Measurements from ENCODE around the gene EXTL2. TPM values are rescaled to one million over a fixed set of nuclear protein-coding genes. Genes with fewer than 3 reads are reported as not detected.

EXTL2 gene
- total and polyA plus RNA-seq, 10 of the 15 experiments (the other 5 are each of a cell fraction or from before 2014, with no cell fraction given) = 10.2 to 51.1 (median 16.2) TPM

Other genes with a start within 250 kb of the EXTL2 start
- 7.4 and 9.5 TPM in 2 replicates for gene VCAM1, start 175.1 kb downstream of the EXTL2 start, total RNA-seq (2014; rRNA removed)
- 9.1 and 10.0 TPM in 2 replicates for gene VCAM1, start 175.1 kb downstream of the EXTL2 start, total RNA-seq (2014; rRNA removed; fragmentation: Illumina TruSeq; extraction: Trizol)
- gene VCAM1, start 175.1 kb downstream of the EXTL2 start, total RNA-seq (2021) = 5.9 and 6.1 TPM in 2 replicates
- 13.6 and 19.0 TPM in 2 replicates for gene VCAM1, start 175.1 kb downstream of the EXTL2 start, polyA plus RNA-seq (2011; rRNA removed)
- 7.5 and 11.7 TPM in 2 replicates for gene VCAM1, start 175.1 kb downstream of the EXTL2 start, polyA plus RNA-seq (2014; fragmentation: Illumina TruSeq; extraction: Trizol)
- 1 to 10 TPM; 7.7 to 9.1 TPM for gene VCAM1, start 175.1 kb downstream of the EXTL2 start, polyA plus RNA-seq (2014; fragmentation: Nextera tagmentation; extraction: Ambion mirVana)
- 4.2 and 5.2 TPM in 2 replicates for gene VCAM1, start 175.1 kb downstream of the EXTL2 start, polyA plus RNA-seq (2014; rRNA removed)
- gene VCAM1, start 175.1 kb downstream of the EXTL2 start, polyA plus RNA-seq (2016; fragmentation: Nextera tagmentation; extraction: Ambion mirVana) = 1 to 10 TPM; 5.0 to 5.8 TPM
- 18.5 and 20.2 TPM in 2 replicates for gene SLC30A7, start 1.2 kb upstream of the EXTL2 start, total RNA-seq (2014; rRNA removed)
- gene SLC30A7, start 1.2 kb upstream of the EXTL2 start, total RNA-seq (2014; rRNA removed; fragmentation: Illumina TruSeq; extraction: Trizol) = 19.9 and 20.5 TPM in 2 replicates
- 18.1 and 23.3 TPM in 2 replicates for gene SLC30A7, start 1.2 kb upstream of the EXTL2 start, total RNA-seq (2021)
- 15.4 and 21.1 TPM in 2 replicates for gene SLC30A7, start 1.2 kb upstream of the EXTL2 start, polyA plus RNA-seq (2011; rRNA removed)
- gene SLC30A7, start 1.2 kb upstream of the EXTL2 start, polyA plus RNA-seq (2014; fragmentation: Illumina TruSeq; extraction: Trizol) = 11.3 and 13.4 TPM in 2 replicates
- gene SLC30A7, start 1.2 kb upstream of the EXTL2 start, polyA plus RNA-seq (2014; fragmentation: Nextera tagmentation; extraction: Ambion mirVana) = 1 to 10 TPM; 4.4 to 9.4 TPM
- 6.5 and 7.2 TPM in 2 replicates for gene SLC30A7, start 1.2 kb upstream of the EXTL2 start, polyA plus RNA-seq (2014; rRNA removed)
- gene SLC30A7, start 1.2 kb upstream of the EXTL2 start, polyA plus RNA-seq (2016; fragmentation: Nextera tagmentation; extraction: Ambion mirVana) = 10 to 100 TPM; 19.5 to 20.7 TPM
- 44.1 and 50.6 TPM in 2 replicates for gene DPH5, start 130.9 kb upstream of the EXTL2 start, total RNA-seq (2014; rRNA removed)
- 70.2 and 72.0 TPM in 2 replicates for gene DPH5, start 130.9 kb upstream of the EXTL2 start, total RNA-seq (2014; rRNA removed; fragmentation: Illumina TruSeq; extraction: Trizol)
- gene DPH5, start 130.9 kb upstream of the EXTL2 start, total RNA-seq (2021) = 59.8 and 60.7 TPM in 2 replicates
- 95.5 and 118 TPM in 2 replicates for gene DPH5, start 130.9 kb upstream of the EXTL2 start, polyA plus RNA-seq (2011; rRNA removed)
- gene DPH5, start 130.9 kb upstream of the EXTL2 start, polyA plus RNA-seq (2014; fragmentation: Illumina TruSeq; extraction: Trizol) = 76.5 and 103 TPM in 2 replicates
- gene DPH5, start 130.9 kb upstream of the EXTL2 start, polyA plus RNA-seq (2014; fragmentation: Nextera tagmentation; extraction: Ambion mirVana) = 10 to 100 TPM; 83.7 to 95.7 TPM
- gene DPH5, start 130.9 kb upstream of the EXTL2 start, polyA plus RNA-seq (2014; rRNA removed) = 44.1 and 62.6 TPM in 2 replicates
- gene DPH5, start 130.9 kb upstream of the EXTL2 start, polyA plus RNA-seq (2016; fragmentation: Nextera tagmentation; extraction: Ambion mirVana) = 10 to 100 TPM; 50.0 to 52.3 TPM